ENCODE results near the gene CPT1B. TPM values are rescaled to one million over a fixed set of nuclear protein-coding genes. Genes with fewer than 3 reads are reported as not detected.

The CPT1B gene
- total and polyA plus RNA-seq, 2 of the 4 experiments (the other 2 are of a cell fraction), result 0.36 to 1.8 TPM

DNA sequence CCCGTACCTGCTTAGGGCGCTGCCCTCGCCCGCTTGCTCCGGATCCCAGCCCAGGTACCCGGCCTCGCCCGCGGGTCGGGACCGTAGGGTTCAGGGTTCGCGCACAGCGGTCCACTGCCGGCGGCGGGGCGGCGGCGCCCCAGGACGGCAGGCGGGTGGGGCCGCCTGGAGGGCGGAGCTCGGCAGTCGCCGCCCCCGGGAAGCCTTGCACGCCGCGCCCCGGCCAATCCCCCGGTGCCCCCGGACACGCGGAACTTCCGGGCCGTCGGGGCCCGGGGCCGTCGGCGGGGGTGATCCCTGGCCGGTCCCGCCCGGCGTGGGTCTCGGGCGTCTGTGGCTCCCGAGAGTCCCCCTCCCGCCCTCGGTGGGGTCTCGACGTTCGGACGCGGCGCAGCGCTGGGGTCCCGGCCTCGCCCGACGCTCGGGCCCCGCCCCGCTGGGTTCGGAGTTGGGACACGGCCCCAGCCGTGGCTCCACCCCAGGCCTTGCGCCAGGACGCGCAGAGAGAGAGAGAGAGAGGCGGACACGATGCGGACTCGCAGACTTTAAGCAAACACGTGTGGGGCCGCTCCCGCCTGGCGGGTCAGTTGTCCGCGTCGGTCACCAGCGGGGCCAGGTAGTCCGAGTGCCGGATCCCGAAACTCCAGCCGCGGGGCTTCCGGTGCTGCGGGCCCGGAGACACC lies 48.2 kb downstream of the CPT1B start, which contains the start of gene TYMP:
Gene TYMP (minus strand): TSS at position 116 of the 683 bp plus-strand sequence. CDS start 303 bp downstream, outside the sequence.
- Histone ChIP-seq H3K27ac (ENCODE audit: insufficient read depth, low read length) (no peak within 1 kb of the TSS; the same call in 1 of the 2 replicates), H3K4me2 (ENCODE audit: low read depth, low read length) (peak within 1 kb of the TSS; percentile 69), H3K4ac (ENCODE audit: low read depth, low read length) (peak within 1 kb of the TSS; percentile 82), H3K4me1 (ENCODE audit: control insufficient read depth, insufficient read depth, low read length) (peaks cover 19% of the 10 kb centered on the region), H3K4me3 (ENCODE audit: insufficient read depth, low read depth, low read length) (peak within 1 kb of the TSS; percentile 21), H3K79me1 (ENCODE audit: low read depth in 1 of 2, low read length in 2 of 2) (peaks cover 4 to 20% of the 10 kb centered on the region in 2 experiments; a peak in 2 of 4 replicates), H3K9me3 (ENCODE audit: control insufficient read depth, insufficient read depth, low read length) (no peaks in the 10 kb centered on the region), H2AK9ac (replicated peaks; ENCODE audit: low read depth, low read length, poor library complexity) (peak within 1 kb of the TSS; percentile 96), H2AK5ac (ENCODE audit: low read depth, low read length) (peak within 1 kb of the TSS; percentile 81), H3K56ac (ENCODE audit: extremely low read depth, insufficient read depth, low read length) (0 out of 2 replicates have a peak within 1 kb of the TSS, but pooled peaks have one; percentile 12), H2BK5ac (ENCODE audit: low read depth, low read length, poor library complexity, severe bottlenecking) (no peak within 1 kb of the TSS), H4K91ac (ENCODE audit: insufficient read depth, low read depth, low read length) (peak within 1 kb of the TSS; percentile 77), H2BK15ac (ENCODE audit: low read depth, low read length) (no peak within 1 kb of the TSS; the same call in 2 of the 3 replicates), H2AFZ (replicated peaks; ENCODE audit: low read length, poor library complexity) (peak within 1 kb of the TSS; percentile 89), H4K8ac (ENCODE audit: low read depth in 2 of 2, low read length in 2 of 2) (peak within 1 kb of the TSS; percentile 53 to 91; a peak in 3 of 4 replicates), H3K18ac (ENCODE audit: low read depth, low read length) (no peak within 1 kb of the TSS), H2BK20ac (ENCODE audit: low read depth, low read length) (no peak within 1 kb of the TSS), H3K9ac (ENCODE audit: low read depth, low read length) (no peak within 1 kb of the TSS), H3K36me3 (ENCODE audit: control insufficient read depth, insufficient read depth, low read length) (no peaks in the 10 kb centered on the region), H3K14ac (replicated peaks; ENCODE audit: low read depth, low read length) (peak within 1 kb of the TSS; percentile 42; the same call in 1 of the 2 replicates), H4K5ac (ENCODE audit: low read depth, low read length) (peak within 1 kb of the TSS; percentile 49), H2BK120ac (ENCODE audit: low read depth, low read length) (peak within 1 kb of the TSS; percentile 27; the same call in 1 of the 2 replicates), H3K23ac (ENCODE audit: low read depth, low read length) (peak within 1 kb of the TSS; percentile 72; the same call in 1 of the 2 replicates), H3K27me3 (ENCODE audit: control insufficient read depth, insufficient read depth, low read length) (peaks cover 5% of the 10 kb centered on the region; the same call in 1 of the 2 replicates), H3K9me1 (ENCODE audit: insufficient read depth, low read length) (peaks cover 13% of the 10 kb centered on the region; the same call in 1 of the 2 replicates), H4K20me1 (ENCODE audit: insufficient read depth, low read length) (no peaks in the 10 kb centered on the region)
- ChIA-PET CTCF (no interaction called here), POLR2A (ENCODE audit: unreplicated experiment) (interaction anchor here (0.6 kb wide), 1 partner anchor 14 kb away, joined by 3 read pairs; no protein-coding TSS in a partner anchor)
- intact Hi-C loops (cut with micrococcal nuclease), result loop anchor here (5.0 kb wide), 1 partner anchor 52 kb away; the partner anchor contains the start of gene CHKB
- ATAC-seq (ENCODE audit: low read depth), result peak; percentile 4
- in situ Hi-C loops (cut with MboI; ENCODE audit: low sequenced_read_pairs), result loop anchor here (5.0 kb wide), 1 partner anchor 47 kb away; the partner anchor contains the start of gene CPT1B
- dilution Hi-C loops (cut with HindIII; ENCODE audit: low sequenced_read_pairs, unreplicated experiment), result no loop called here
- no TSS peak for BruUV-seq (replicated peaks)
- WGBS, 2 experiments (ENCODE audit: extremely low coverage in 2 of 2, insufficient read length in 1 of 2), result 4% methylated on average over 46 of the region's 92 CpGs; no CpG with 5 or more reads in 1 of the 2 experiments
- DNase-seq, result peak; percentile 44
- TF ChIP-seq BHLHE40 (IDR thresholded peaks at IDR 0.05; ENCODE audit: low read depth, low read length) (0 out of 2 replicates have a peak, but pooled peaks have one; percentile 27), RCOR1 (IDR thresholded peaks at IDR 0.05; ENCODE audit: insufficient replicate concordance, low read length) (no peak), MAZ (IDR thresholded peaks at IDR 0.05; ENCODE audit: borderline replicate concordance, low read depth, low read length) (0 out of 2 replicates have a peak, but pooled peaks have one; percentile 10)

Data from IMR-90 (cell line).